Loucy (cell line): ENCODE measurements around the gene KCNN3.

Experiments used
- H2AFZ ChIP-seq: fragments of 200-600 bp; sonication (generic); 2 replicates; pipeline ENCODE4 v1.6.0; 2016; ENCODE audit warnings: antibody characterized with exemption, mild to moderate bottlenecking, low read length, moderate library complexity
- H3F3A ChIP-seq: fragments of 200-600 bp; 2 replicates; pipeline ENCODE4 v1.6.0; 2016; ENCODE audit warnings: antibody characterized with exemption, low read depth, mild to moderate bottlenecking
- H3K27me3 ChIP-seq: fragments of 200-600 bp; sonication (generic); 2 replicates; pipeline ENCODE4 v1.6.1; 2014; ENCODE audit warnings: low read length, mild to moderate bottlenecking; ENCODE audit not compliant: insufficient read depth, poor library complexity, severe bottlenecking
- H3K36me3 ChIP-seq: fragments of 200-600 bp; sonication (generic); 2 replicates; pipeline ENCODE4 v1.6.1; 2016; ENCODE audit warnings: low read length; ENCODE audit not compliant: insufficient read depth
- H3K4me1 ChIP-seq: fragments of 200-600 bp; sonication (generic); 2 replicates; pipeline ENCODE4 v1.5.1; 2014; ENCODE audit warnings: low read length, mild to moderate bottlenecking; ENCODE audit not compliant: insufficient read depth, poor library complexity, severe bottlenecking
- H3K4me2 ChIP-seq: fragments of 200-600 bp; sonication (generic); 2 replicates; pipeline ENCODE4 v1.6.0; 2014; ENCODE audit warnings: antibody characterized with exemption, low read length, low read depth, mild to moderate bottlenecking; ENCODE audit not compliant: poor library complexity, severe bottlenecking
- H3K4me3 ChIP-seq: fragments of 200-600 bp; sonication (generic); 2 replicates; pipeline ENCODE4 v1.5.1; 2014; ENCODE audit warnings: low read length, mild to moderate bottlenecking, mixed read lengths; ENCODE audit not compliant: poor library complexity, severe bottlenecking
- H3K79me2 ChIP-seq: fragments of 200-600 bp; sonication (generic); 2 replicates; pipeline ENCODE4 v1.6.1; 2014; ENCODE audit warnings: low read length; ENCODE audit not compliant: insufficient read depth
- H3K9ac ChIP-seq: fragments of 200-600 bp; sonication (generic); 2 replicates; pipeline ENCODE4 v1.6.0; 2014; ENCODE audit warnings: mild to moderate bottlenecking, low read depth, low read length, moderate library complexity; ENCODE audit not compliant: poor library complexity, severe bottlenecking
- H3K9me2 ChIP-seq: fragments of 200-600 bp; sonication (generic); replicated peaks from 2 replicates; pipeline ENCODE4 v1.6.1; 2016; ENCODE audit warnings: low read depth, low read length, mixed read lengths
- H3K9me3 ChIP-seq: fragments of 200-600 bp; sonication (generic); 2 replicates; pipeline ENCODE4 v1.6.1; 2014; ENCODE audit warnings: mild to moderate bottlenecking, antibody characterized with exemption, low read length, low read depth; ENCODE audit not compliant: insufficient read depth
- H4K20me1 ChIP-seq: fragments of 200-600 bp; sonication (generic); 2 replicates; pipeline ENCODE4 v1.6.0; 2014; ENCODE audit warnings: antibody characterized with exemption, low read length, mild to moderate bottlenecking; ENCODE audit not compliant: insufficient read depth, poor library complexity, severe bottlenecking
- CTCF ChIP-seq: fragments of 200-600 bp; sonication (generic); conservative IDR thresholded peaks from 2 replicates; pipeline ENCODE4 v1.5.1; 2014; ENCODE audit warnings: mild to moderate bottlenecking, antibody characterized with exemption, low read length
- EZH2phosphoT487 ChIP-seq: fragments of 200-600 bp; IDR thresholded peaks from 2 replicates; pipeline ENCODE4 v1.6.1; 2018; ENCODE audit warnings: antibody characterized with exemption, mild to moderate bottlenecking, moderate library complexity, borderline replicate concordance

The KCNN3 gene

GRCh38 chr1:154899041-154899440 is 29.0 kb upstream of the KCNN3 start:
- Histone ChIP-seq H3K9ac (no peak overlapping the region), H2AFZ (no peak overlapping the region), H3K27me3 (no peaks in the 10 kb centered on the region), H3K4me2 (no peak overlapping the region), H3K79me2 (no peaks in the 10 kb centered on the region), H4K20me1 (no peaks in the 10 kb centered on the region), H3K9me3 (no peaks in the 10 kb centered on the region), H3K4me3 (no peak overlapping the region), H3F3A (no peaks in the 10 kb centered on the region), H3K4me1 (no peaks in the 10 kb centered on the region), H3K36me3 (no peaks in the 10 kb centered on the region), H3K9me2 (no peaks in the 10 kb centered on the region)
- no peak for TF ChIP-seq EZH2phosphoT487

- no peak overlapping the region for H2AFZ ChIP-seq
- no peak overlapping the region for H3K4me2 ChIP-seq
- no peaks in the 10 kb centered on the region for H3K36me3 ChIP-seq
- H3K27me3 ChIP-seq: no peaks in the 10 kb centered on the region
- no peaks in the 10 kb centered on the region for H4K20me1 ChIP-seq
- TF ChIP-seq CTCF (no peak), EZH2phosphoT487 (no peak)
- no peaks in the 10 kb centered on the region for H3K79me2 ChIP-seq
- no peak overlapping the region for H3K4me3 ChIP-seq
- H3F3A ChIP-seq: no peaks in the 10 kb centered on the region
- peaks cover 5% of the 10 kb centered on the region for H3K9me3 ChIP-seq
- H3K9me2 ChIP-seq: no peaks in the 10 kb centered on the region
- H3K4me1 ChIP-seq: no peaks in the 10 kb centered on the region
- no peak overlapping the region for H3K9ac ChIP-seq
Measured at GRCh38 chr1:154896771-154897286, 26.7 kb upstream of the KCNN3 start.

- no peak overlapping the region for H2AFZ ChIP-seq
- peaks cover 5% of the 10 kb centered on the region for H3K9me3 ChIP-seq
- no peaks in the 10 kb centered on the region for H3K27me3 ChIP-seq
- no peaks in the 10 kb centered on the region for H3F3A ChIP-seq
- H3K4me1 ChIP-seq: peaks cover 6% of the 10 kb centered on the region
- no peaks in the 10 kb centered on the region for H3K79me2 ChIP-seq
- H3K4me3 ChIP-seq: no peak overlapping the region
- H3K4me2 ChIP-seq: no peak overlapping the region
- no peaks in the 10 kb centered on the region for H3K9me2 ChIP-seq
- no peak overlapping the region for H3K9ac ChIP-seq
- no peak for TF ChIP-seq CTCF
- TF ChIP-seq EZH2phosphoT487: no peak
- no peaks in the 10 kb centered on the region for H4K20me1 ChIP-seq
- H3K36me3 ChIP-seq: no peaks in the 10 kb centered on the region
Measured at GRCh38 chr1:154895798-154896197, 25.7 kb upstream of the KCNN3 start.

GRCh38 chr1:154891452-154891851 is 21.4 kb upstream of the KCNN3 start:
- Histone ChIP-seq H2AFZ (no peak overlapping the region), H3K4me2 (no peak overlapping the region), H3K4me1 (peaks cover 11% of the 10 kb centered on the region), H3K4me3 (no peak overlapping the region), H3K9me2 (no peaks in the 10 kb centered on the region), H3K27me3 (no peaks in the 10 kb centered on the region), H3K36me3 (no peaks in the 10 kb centered on the region), H3K79me2 (no peaks in the 10 kb centered on the region), H4K20me1 (no peaks in the 10 kb centered on the region), H3K9me3 (peaks cover 5% of the 10 kb centered on the region), H3F3A (no peaks in the 10 kb centered on the region), H3K9ac (no peak overlapping the region)
- TF ChIP-seq EZH2phosphoT487: no peak
- no peak for TF ChIP-seq CTCF
